MCF 10A (cell line): Measurements from ENCODE around the gene MFSD2A. TPM values are rescaled to one million over a fixed set of nuclear protein-coding genes. Genes with fewer than 3 reads are reported as not detected.

ENCODE experiments used
- Bru-seq: library from RNA; stranded (reverse); fragments of 400-500 nt; gene quantifications from one replicate; lab custom pipeline; 2021; lab: Mats Ljungman, UMichigan
- BruChase-seq, 2 experiments: library from RNA; stranded (reverse); fragments of 400-500 nt; gene quantifications; one replicate each; lab custom pipeline; 2021; lab: Mats Ljungman, UMichigan
- BruUV-seq: library from RNA; stranded (reverse); fragments of 400-500 nt; replicated peaks from 2 replicates; lab custom pipeline; 2021; lab: Mats Ljungman, UMichigan
- CTCF ChIA-PET: fragments of 300-600 bp; sonication (Branson Sonifier 250); formaldehyde crosslinking; extraction: SDS; loops from one replicate; lab custom pipeline; 2021; ENCODE audit warnings: antibody characterized with exemption, inconsistent platforms; lab: Yijun Ruan, JAX
- POLR2A ChIA-PET: fragments of 300-600, 350-650 bp; sonication (Branson Sonifier 250); formaldehyde crosslinking; extraction: SDS; loops from one replicate; lab custom pipeline; 2020; ENCODE audit warnings: antibody characterized with exemption, inconsistent platforms; lab: Yijun Ruan, JAX
- DNase-seq: peaks from one replicate; pipeline ENCODE4 v3.0.0-alpha.2; 2018; ENCODE audit not compliant: unreplicated experiment
- H3K27ac Mint-ChIP-seq: one replicate; pipeline ENCODE4 v1.8.0; 2022; ENCODE audit warnings: mild to moderate bottlenecking, low read depth, mixed read lengths; ENCODE audit not compliant: unreplicated experiment
- H3K27me3 Mint-ChIP-seq: one replicate; pipeline ENCODE4 v1.8.0; 2022; ENCODE audit warnings: mixed read lengths; ENCODE audit not compliant: insufficient read depth, unreplicated experiment
- H3K36me3 Mint-ChIP-seq: one replicate; pipeline ENCODE4 v1.8.0; 2022; ENCODE audit warnings: mild to moderate bottlenecking, moderate library complexity, mixed read lengths; ENCODE audit not compliant: insufficient read depth, unreplicated experiment
- H3K4me1 Mint-ChIP-seq: one replicate; pipeline ENCODE4 v1.8.0; 2022; ENCODE audit warnings: mixed read lengths; ENCODE audit not compliant: insufficient read depth, unreplicated experiment
- H3K4me3 Mint-ChIP-seq: one replicate; pipeline ENCODE4 v1.8.0; 2022; ENCODE audit warnings: mild to moderate bottlenecking, moderate library complexity, mixed read lengths; ENCODE audit not compliant: unreplicated experiment
- H3K9me3 Mint-ChIP-seq: one replicate; pipeline ENCODE4 v1.8.0; 2022; ENCODE audit warnings: mixed read lengths; ENCODE audit not compliant: unreplicated experiment
- intact Hi-C: fragments of 100-400 bp; cut with micrococcal nuclease; formaldehyde crosslinking; loops from 2 replicates; pipeline ENCODE4 v1.14.1; 2022
- long read RNA-seq: library from polyadenylated mRNA; stranded (forward); transcript quantifications from one replicate; pipeline ENCODE4 v2.0.0, GENCODE V29; 2022
- total RNA-seq: library from RNA; stranded (reverse); gene quantifications from 2 replicates; pipeline ENCODE4 v1.2.3, GENCODE V29; 2022
- TF ChIP-seq, protein P1 (sequence below): fragments of 200-600 bp; IDR thresholded peaks from one replicate; pipeline ENCODE4 v1.8.0; 2022; ENCODE audit warnings: antibody characterized with exemption, mild to moderate bottlenecking; ENCODE audit not compliant: unreplicated experiment

MFSD2A gene
- total RNA-seq (49.1 and 52.9 TPM in 2 replicates), Bru-seq, nascent RNA (percentile 85 among the genes with signal in this experiment), BruChase-seq, experiment 1, labeled RNA remaining after a 6-hour chase (percentile 85 among the genes with signal in this experiment), BruChase-seq, experiment 2, labeled RNA remaining after a 2-hour chase (percentile 86 among the genes with signal in this experiment)
- long read RNA-seq, transcript MFSD2A-202 (14 exons, 2,154 nt): major isoform, 91 of 126 reads
- long read RNA-seq, partial matches to known transcripts: 11 of 126 reads
- long read RNA-seq, other reads (novel, unspliced or antisense): 23 of 126 reads

DNA sequence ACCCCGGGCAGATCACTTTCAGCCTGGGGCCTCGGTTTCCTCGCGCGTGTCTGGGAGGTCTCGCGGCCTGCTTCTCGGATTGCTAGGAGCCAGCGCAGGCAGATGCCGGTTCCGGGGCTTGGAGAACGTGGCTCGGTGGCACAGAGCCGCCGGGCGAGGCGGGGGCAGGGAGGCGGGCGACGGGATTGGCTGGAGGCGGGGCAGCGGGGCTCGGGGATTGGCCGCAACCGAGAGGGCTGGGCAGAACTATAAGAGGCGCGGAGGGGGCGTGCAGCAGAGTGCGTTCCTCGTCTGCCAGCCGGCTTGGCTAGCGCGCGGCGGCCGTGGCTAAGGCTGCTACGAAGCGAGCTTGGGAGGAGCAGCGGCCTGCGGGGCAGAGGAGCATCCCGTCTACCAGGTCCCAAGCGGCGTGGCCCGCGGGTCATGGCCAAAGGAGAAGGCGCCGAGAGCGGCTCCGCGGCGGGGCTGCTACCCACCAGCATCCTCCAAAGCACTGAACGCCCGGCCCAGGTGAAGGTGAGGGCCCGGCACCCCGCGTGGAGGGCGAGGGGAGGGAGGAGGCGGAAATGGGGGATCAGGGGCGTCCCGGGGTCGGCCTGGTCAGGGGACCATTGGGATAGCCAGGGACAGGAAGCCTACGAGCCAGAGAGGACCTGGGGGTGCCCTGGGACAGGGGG, at the start of gene MFSD2A:
MFSD2A (plus strand) TSS at position 276 of the 677 bp plus-strand sequence; CDS start at position 424, 148 bp downstream.
- ChIA-PET POLR2A (interaction anchor here (0.9 to 8.0 kb wide), 17 partner anchors 10 to 398 kb away, joined by 3 to 139 read pairs (median 7); partner anchors contain the start of gene CAP1), CTCF (interaction anchor here (0.6 to 4.0 kb wide), 8 partner anchors 12 to 71 kb away, joined by 3 to 38 read pairs (median 5); no protein-coding TSS in a partner anchor)
- peak; percentile 95 for DNase-seq
- intact Hi-C loops: loop anchor here (1.0 kb wide), 1 partner anchor 21 kb away; no protein-coding TSS in a partner anchor
- H3K9me3 Mint-ChIP-seq: no peaks in the 10 kb centered on the region
- no peaks in the 10 kb centered on the region for H3K27me3 Mint-ChIP-seq
- peak within 1 kb of the TSS; percentile 82 for H3K4me3 Mint-ChIP-seq
- H3K4me1 Mint-ChIP-seq: peaks cover 22% of the 10 kb centered on the region
- no TSS peak for BruUV-seq
- peaks cover 38% of the 10 kb centered on the region for H3K36me3 Mint-ChIP-seq
- H3K27ac Mint-ChIP-seq: peak within 1 kb of the TSS; percentile 88
- TF ChIP-seq, protein P1, sequence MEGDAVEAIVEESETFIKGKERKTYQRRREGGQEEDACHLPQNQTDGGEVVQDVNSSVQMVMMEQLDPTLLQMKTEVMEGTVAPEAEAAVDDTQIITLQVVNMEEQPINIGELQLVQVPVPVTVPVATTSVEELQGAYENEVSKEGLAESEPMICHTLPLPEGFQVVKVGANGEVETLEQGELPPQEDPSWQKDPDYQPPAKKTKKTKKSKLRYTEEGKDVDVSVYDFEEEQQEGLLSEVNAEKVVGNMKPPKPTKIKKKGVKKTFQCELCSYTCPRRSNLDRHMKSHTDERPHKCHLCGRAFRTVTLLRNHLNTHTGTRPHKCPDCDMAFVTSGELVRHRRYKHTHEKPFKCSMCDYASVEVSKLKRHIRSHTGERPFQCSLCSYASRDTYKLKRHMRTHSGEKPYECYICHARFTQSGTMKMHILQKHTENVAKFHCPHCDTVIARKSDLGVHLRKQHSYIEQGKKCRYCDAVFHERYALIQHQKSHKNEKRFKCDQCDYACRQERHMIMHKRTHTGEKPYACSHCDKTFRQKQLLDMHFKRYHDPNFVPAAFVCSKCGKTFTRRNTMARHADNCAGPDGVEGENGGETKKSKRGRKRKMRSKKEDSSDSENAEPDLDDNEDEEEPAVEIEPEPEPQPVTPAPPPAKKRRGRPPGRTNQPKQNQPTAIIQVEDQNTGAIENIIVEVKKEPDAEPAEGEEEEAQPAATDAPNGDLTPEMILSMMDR: no peak

DNA sequence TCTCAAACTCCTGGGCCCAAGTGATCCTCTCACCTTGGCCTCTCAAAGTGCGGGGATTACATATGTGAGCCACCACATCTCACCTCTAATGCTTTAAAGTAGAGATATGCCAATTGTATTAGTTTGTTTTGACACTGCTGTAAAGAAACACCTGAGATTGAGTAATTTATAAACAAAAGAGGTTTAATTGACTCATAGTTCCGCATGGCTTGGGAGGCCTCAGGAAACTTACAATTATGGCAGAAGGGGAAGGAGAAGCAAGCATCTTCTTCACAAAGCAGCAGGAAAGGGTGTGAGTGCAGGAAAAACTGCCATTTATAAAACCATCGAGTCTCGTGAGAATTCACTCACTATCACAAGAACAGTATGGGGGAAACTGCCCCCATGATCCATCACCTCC, 49.8 kb upstream of the MFSD2A start:
- BruUV-seq: no TSS peak
- no peaks in the 10 kb centered on the region for H3K36me3 Mint-ChIP-seq
- DNase-seq: peak; percentile 35
- intact Hi-C loops: no loop called here
- no peaks in the 10 kb centered on the region for H3K4me1 Mint-ChIP-seq
- H3K9me3 Mint-ChIP-seq: no peaks in the 10 kb centered on the region
- TF ChIP-seq, protein P1: no peak
- H3K27ac Mint-ChIP-seq: no peak overlapping the region
- no peak overlapping the region for H3K4me3 Mint-ChIP-seq
- CTCF ChIA-PET: interaction anchor here (0.6 to 4.0 kb wide), 3 partner anchors 14 to 90 kb away, joined by 3 to 27 read pairs (median 4); no protein-coding TSS in a partner anchor
- POLR2A ChIA-PET: no interaction called here
- H3K27me3 Mint-ChIP-seq: peaks cover 4% of the 10 kb centered on the region

DNA sequence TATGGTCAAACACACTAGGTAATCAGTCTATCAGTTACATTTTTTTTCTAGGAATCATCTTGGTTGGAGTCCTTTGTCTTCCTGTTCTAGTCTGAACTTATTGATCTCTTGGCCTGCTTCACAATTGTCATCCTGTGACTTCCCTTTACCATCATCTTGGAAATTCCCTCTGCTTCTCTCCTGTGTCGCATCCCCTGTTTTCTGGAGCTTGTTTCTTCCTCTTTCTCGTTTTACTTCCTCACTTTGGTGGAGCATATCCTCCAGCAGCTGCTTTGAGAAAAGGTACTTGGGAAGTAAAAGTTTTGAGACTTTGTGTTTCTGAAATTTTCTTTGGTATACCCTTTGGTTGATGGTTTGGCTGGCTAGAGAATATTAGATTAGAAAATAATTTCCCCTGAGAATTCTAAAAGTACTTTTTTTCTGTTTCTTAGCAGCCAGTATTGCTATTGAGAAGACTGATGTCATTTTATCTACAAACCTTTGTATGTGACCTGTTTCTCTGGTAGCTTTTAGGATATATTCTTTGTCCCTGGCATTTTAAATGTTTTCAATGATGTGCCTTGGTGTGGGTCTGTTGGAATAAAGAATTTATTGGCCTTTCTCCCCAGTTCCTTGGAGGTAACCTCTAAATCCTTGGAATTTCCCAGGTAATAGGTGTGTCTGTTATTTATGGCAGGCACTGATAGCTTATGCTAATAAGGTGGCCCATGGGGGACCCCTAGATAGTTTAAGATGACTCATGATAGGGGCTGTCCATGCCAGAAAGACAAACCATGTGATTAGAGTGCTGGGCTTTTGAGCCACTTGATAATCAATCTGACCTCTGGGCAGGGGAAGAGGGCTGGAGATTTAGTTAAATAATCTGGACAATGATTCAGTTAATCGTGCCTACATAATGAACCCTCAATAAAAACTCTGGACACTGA, 47.2 kb upstream of the MFSD2A start:
- intact Hi-C loops: no loop called here
- Mint-ChIP-seq H3K4me1 (no peaks in the 10 kb centered on the region), H3K27ac (no peak overlapping the region), H3K27me3 (no peaks in the 10 kb centered on the region), H3K9me3 (no peaks in the 10 kb centered on the region), H3K36me3 (no peaks in the 10 kb centered on the region), H3K4me3 (no peak overlapping the region)
- POLR2A ChIA-PET: interaction anchor here (0.5 to 0.8 kb wide), 2 partner anchors 45 to 59 kb away, joined by 3 read pairs; no protein-coding TSS in a partner anchor
- DNase-seq: no peak
- CTCF ChIA-PET: interaction anchor here (0.6 to 4.0 kb wide), 10 partner anchors 12 to 299 kb away, joined by 3 to 27 read pairs (median 4); no protein-coding TSS in a partner anchor
- TF ChIP-seq, protein P1: no peak
- no TSS peak for BruUV-seq
